Urinary bladder (tissue), 4 donors: ENCODE measurements around the gene PHC3. TPM values are rescaled to one million over a fixed set of nuclear protein-coding genes. Genes with fewer than 3 reads are reported as not detected.
"Not testable (repeated sequence)": the region's sequence is repeated elsewhere in the genome, so short reads cannot be mapped to it uniquely, and the experiment has no call there.

Experiments
- DNase-seq: peaks from one replicate; pipeline ENCODE4 v3.0.0-alpha.2; 2015; ENCODE audit errors: extremely low spot score
- H3K27ac ChIP-seq: one replicate; pipeline ENCODE4 v1.5.1; 2013; ENCODE audit warnings: low read depth, mild to moderate bottlenecking, moderate library complexity
- H3K36me3 ChIP-seq: one replicate; pipeline ENCODE4 v1.6.1; 2013; ENCODE audit warnings: mild to moderate bottlenecking, moderate library complexity; ENCODE audit not compliant: insufficient read depth
- H3K4me1 ChIP-seq: one replicate; pipeline ENCODE4 v1.6.1; 2013; ENCODE audit warnings: mild to moderate bottlenecking, moderate library complexity; ENCODE audit not compliant: insufficient read depth
- H3K4me3 ChIP-seq: one replicate; pipeline ENCODE4 v1.5.1; 2013; ENCODE audit warnings: low read depth, low read length
- WGBS: extraction: QIAGEN DNeasy Blood & Tissue Kit; methylation state at CpG from one replicate; pipeline ENCODE4 v1.1.7; 2013; 5-methylcytosine and 5-hydroxymethylcytosine counted together
- polyA plus RNA-seq: library from polyadenylated mRNA; stranded (reverse); fragments of 200-250 nt; gene quantifications from one replicate; pipeline ENCODE4 v1.2.3, GENCODE V29; 2013
- total RNA-seq: library from RNA; depleted of rRNA; stranded (reverse); fragments of >200 nt; gene quantifications from one replicate; pipeline ENCODE4 v1.2.3, GENCODE V29; 2014
- donor health status: healthy with polysubstance abuse.
- donor health status: healthy.

Gene PHC3
- total and polyA plus RNA-seq, 2 donors, result 13.7 to 98.6 TPM

GRCh38 chr3:170130532-170130931 is 51.0 kb downstream of the PHC3 start:
- no peak overlapping the region for H3K4me3 ChIP-seq
- no peak for DNase-seq
- H3K4me1 ChIP-seq, result no peaks in the 10 kb centered on the region
- no peak overlapping the region for H3K27ac ChIP-seq
- H3K36me3 ChIP-seq, result peaks cover 5% of the 10 kb centered on the region

GRCh38 chr3:170128977-170129431 is 52.5 kb downstream of the PHC3 start:
- Histone ChIP-seq H3K27ac (no peak overlapping the region), H3K4me3 (no peak overlapping the region), H3K36me3 (peaks cover 5% of the 10 kb centered on the region), H3K4me1 (no peaks in the 10 kb centered on the region)
- 92% methylated on average over 1 of the region's 1 CpG for WGBS
- DNase-seq, result no peak

- Histone ChIP-seq H3K27ac (no peak overlapping the region), H3K4me3 (no peak overlapping the region), H3K4me1 (no peaks in the 10 kb centered on the region), H3K36me3 (peaks cover 5% of the 10 kb centered on the region)
- WGBS, result 72% methylated on average over 4 of the region's 4 CpGs
- no peak for DNase-seq
Measured at GRCh38 chr3:170128259-170128976, 53.1 kb downstream of the PHC3 start.

GRCh38 chr3:170117134-170117533 is 64.4 kb downstream of the PHC3 start:
- Histone ChIP-seq H3K27ac (no peak overlapping the region), H3K4me3 (no peak overlapping the region), H3K4me1 (no peaks in the 10 kb centered on the region), H3K36me3 (peaks cover 4% of the 10 kb centered on the region)
- no peak for DNase-seq

- H3K27ac ChIP-seq, H3K4me1 ChIP-seq, H3K36me3 ChIP-seq, H3K4me3 ChIP-seq, DNase-seq: not testable (repeated sequence)
- 96% methylated on average over 8 of the region's 8 CpGs for WGBS
Measured at GRCh38 chr3:170114165-170114564, 67.4 kb downstream of the PHC3 start.

GRCh38 chr3:170111147-170111771 is 70.3 kb downstream of the PHC3 start:
- no peak overlapping the region for H3K27ac ChIP-seq

GRCh38 chr3:170109579-170110293 is 71.8 kb downstream of the PHC3 start:
- Histone ChIP-seq H3K4me3 (no peak overlapping the region), H3K36me3 (peaks cover 1% of the 10 kb centered on the region), H3K27ac (no peak overlapping the region), H3K4me1 (no peaks in the 10 kb centered on the region)
- whole genome bisulfite sequencing, result 93% methylated on average over 2 of the region's 2 CpGs
- DNase-seq, result no peak

More at GRCh38 chr3:170111147-170111771, 70.3 kb downstream of the PHC3 start:
- whole genome bisulfite sequencing, result 89% methylated on average over 9 of the region's 9 CpGs
- no peak overlapping the region for H3K4me3 ChIP-seq
- no peak for DNase-seq
- H3K4me1 ChIP-seq, result no peaks in the 10 kb centered on the region
- H3K36me3 ChIP-seq, result peaks cover 1% of the 10 kb centered on the region

- 83% methylated on average over 3 of the region's 3 CpGs for WGBS
- H3K4me3 ChIP-seq, result no peak overlapping the region
- peaks cover 1% of the 10 kb centered on the region for H3K36me3 ChIP-seq
- H3K4me1 ChIP-seq, result no peaks in the 10 kb centered on the region
- no peak for DNase-seq
- no peak overlapping the region for H3K27ac ChIP-seq
Measured at GRCh38 chr3:170108955-170109354, 72.6 kb downstream of the PHC3 start.

GRCh38 chr3:170107941-170108340 is 73.6 kb downstream of the PHC3 start:
- WGBS, result 96% methylated on average over 1 of the region's 1 CpG
- Histone ChIP-seq H3K27ac (no peak overlapping the region), H3K4me3 (no peak overlapping the region), H3K4me1 (no peaks in the 10 kb centered on the region), H3K36me3 (no peaks in the 10 kb centered on the region)
- DNase-seq, result no peak

- DNase-seq, result no peak
- H3K4me1 ChIP-seq, result no peaks in the 10 kb centered on the region
- H3K36me3 ChIP-seq, result peaks cover 4% of the 10 kb centered on the region
- no peak overlapping the region for H3K27ac ChIP-seq
- 96% methylated on average over 8 of the region's 8 CpGs for WGBS
- H3K4me3 ChIP-seq, result no peak overlapping the region
Measured at GRCh38 chr3:170102431-170102830, 79.1 kb downstream of the PHC3 start.

GRCh38 chr3:170100944-170101343 is 80.6 kb downstream of the PHC3 start:
- WGBS, result 93% methylated on average over 1 of the region's 1 CpG
- no peak overlapping the region for H3K27ac ChIP-seq
- DNase-seq, result no peak
- no peaks in the 10 kb centered on the region for H3K4me1 ChIP-seq
- H3K4me3 ChIP-seq, result no peak overlapping the region
- peaks cover 6% of the 10 kb centered on the region for H3K36me3 ChIP-seq

GRCh38 chr3:170098753-170099152 is 82.8 kb downstream of the PHC3 start:
- Histone ChIP-seq H3K4me1 (no peaks in the 10 kb centered on the region), H3K36me3 (peaks cover 6% of the 10 kb centered on the region), H3K27ac (no peak overlapping the region), H3K4me3 (no peak overlapping the region)
- 87% methylated on average over 1 of the region's 1 CpG for WGBS
- DNase-seq, result no peak

- no peak for DNase-seq
- H3K4me3 ChIP-seq, result no peak overlapping the region
- no peak overlapping the region for H3K27ac ChIP-seq
- peaks cover 6% of the 10 kb centered on the region for H3K36me3 ChIP-seq
- H3K4me1 ChIP-seq, result no peaks in the 10 kb centered on the region
- WGBS, result 85% methylated on average over 3 of the region's 3 CpGs
Measured at GRCh38 chr3:170096342-170096741, 85.2 kb downstream of the PHC3 start.

- Histone ChIP-seq H3K4me1 (no peaks in the 10 kb centered on the region), H3K36me3 (peaks cover 6% of the 10 kb centered on the region), H3K27ac (no peak overlapping the region), H3K4me3 (no peak overlapping the region)
- WGBS, result 71% methylated on average over 4 of the region's 4 CpGs
- no peak for DNase-seq
Measured at GRCh38 chr3:170095771-170096170, 85.8 kb downstream of the PHC3 start.
